HG03457 (cell line): ENCODE data around the gene ATG2B.
"Not testable (repeated sequence)": the region's sequence is repeated elsewhere in the genome, so short reads cannot be mapped to it uniquely, and the experiment has no call there.

Experiments used
- ATAC-seq: cut with Tn5 transposase; IDR thresholded peaks from one replicate; pipeline ENCODE4 v1.9.1; 2021; ENCODE audit warnings: moderate number of reproducible peaks; ENCODE audit not compliant: unreplicated experiment

ATG2B gene

GRCh38 chr14:96373538-96373937 lies 10.4 kb upstream of the ATG2B start:
- no peak for ATAC-seq

DNA sequence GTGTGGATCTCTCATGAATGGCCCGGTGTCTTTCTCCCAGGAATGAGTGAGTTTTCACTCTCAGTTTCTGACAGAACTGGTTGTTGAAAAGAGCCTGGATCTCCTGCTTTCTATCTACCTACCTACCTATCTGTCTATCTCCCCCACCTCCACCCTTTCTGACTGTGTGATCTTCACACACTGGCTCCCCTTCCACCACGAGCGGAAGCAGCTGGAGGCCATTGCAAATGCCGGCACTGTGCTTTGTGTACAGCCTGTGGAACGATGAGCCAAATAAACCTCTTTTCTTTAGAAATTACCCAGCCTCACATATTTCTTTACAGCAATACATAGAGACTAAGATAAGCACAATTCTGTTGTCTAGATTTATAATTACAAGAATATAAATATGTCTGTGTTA lies 7.4 kb upstream of the ATG2B start:
- no peak for ATAC-seq

- no peak for ATAC-seq
Measured at GRCh38 chr14:96368534-96368933, 5.4 kb upstream of the ATG2B start.

- ATAC-seq = no peak
Measured at GRCh38 chr14:96364962-96365361, 1.8 kb upstream of the ATG2B start.

DNA sequence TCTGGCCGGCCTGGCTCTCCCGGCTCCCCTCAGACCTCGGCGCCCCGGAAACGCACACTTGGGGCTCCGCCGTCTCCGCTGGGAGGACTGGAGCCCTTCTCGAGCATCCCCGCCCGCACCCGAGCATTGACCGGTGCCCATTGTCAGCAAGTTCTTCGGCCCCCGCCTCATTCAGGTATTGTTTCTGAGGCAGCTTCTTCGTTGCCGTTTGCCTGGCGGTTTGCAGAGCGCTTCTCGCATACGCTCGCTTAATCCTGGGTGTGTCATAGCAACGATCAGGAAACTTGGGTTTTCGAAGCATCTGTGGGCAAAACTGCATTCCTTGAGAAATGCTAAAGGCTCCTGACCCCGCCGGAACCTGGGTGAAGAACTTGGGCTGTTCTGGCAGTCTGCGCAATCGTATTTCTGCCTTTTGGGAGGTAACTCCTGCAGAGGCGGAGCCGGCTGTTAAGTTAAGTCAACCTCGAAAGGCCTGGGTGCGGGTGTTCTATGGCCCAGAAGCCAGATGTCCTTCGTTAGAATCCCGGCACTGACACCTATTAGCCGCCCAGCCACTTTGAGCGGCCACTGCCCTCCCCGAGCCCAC lies 703 bp upstream of the ATG2B start:
- peak; percentile 22 for ATAC-seq

GRCh38 chr14:96362071-96362964 lies 823 bp downstream of the ATG2B start:
- ATAC-seq = no peak

DNA sequence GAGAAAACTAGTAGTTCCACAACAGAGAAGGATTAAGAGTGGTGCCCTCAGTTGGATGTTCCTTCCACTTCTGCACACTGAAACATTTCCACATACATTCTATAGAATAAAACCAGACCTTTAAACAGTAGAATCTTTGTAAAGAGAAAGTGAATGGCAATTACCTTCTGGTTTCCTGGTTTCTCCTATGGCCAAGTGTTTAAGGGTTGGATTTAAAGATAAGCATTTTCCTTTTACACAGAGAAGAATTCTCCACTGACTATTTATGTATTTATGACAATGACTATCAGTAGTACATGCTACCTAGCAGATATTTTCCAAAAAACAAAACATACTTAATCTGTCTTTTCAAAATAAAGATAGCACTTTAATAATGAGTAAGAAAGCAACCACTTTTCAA lies 3.2 kb downstream of the ATG2B start:
- no peak for ATAC-seq

GRCh38 chr14:96357216-96357615 lies 5.9 kb downstream of the ATG2B start:
- ATAC-seq = no peak

DNA sequence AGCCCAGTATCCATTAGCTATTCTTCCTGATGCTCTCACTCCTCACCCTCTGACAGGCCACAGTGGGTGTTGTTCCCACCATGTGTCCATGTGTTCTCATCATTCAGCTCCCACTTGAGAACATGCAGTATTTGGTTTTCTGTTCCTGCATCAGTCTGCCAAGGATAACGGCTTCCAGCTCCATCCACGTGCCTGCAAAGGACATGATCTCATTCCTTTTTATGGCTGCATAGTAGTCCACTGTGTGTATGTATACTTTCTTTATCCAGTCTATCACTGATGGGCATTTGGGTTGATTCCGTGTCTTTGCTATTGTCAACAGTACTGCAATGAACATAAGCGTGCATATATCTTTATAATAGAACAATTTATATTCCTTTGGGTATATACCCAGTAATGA lies 8.9 kb downstream of the ATG2B start:
- ATAC-seq = no peak

- ATAC-seq = no peak
Measured at GRCh38 chr14:96352708-96353107, 10.4 kb downstream of the ATG2B start.

DNA sequence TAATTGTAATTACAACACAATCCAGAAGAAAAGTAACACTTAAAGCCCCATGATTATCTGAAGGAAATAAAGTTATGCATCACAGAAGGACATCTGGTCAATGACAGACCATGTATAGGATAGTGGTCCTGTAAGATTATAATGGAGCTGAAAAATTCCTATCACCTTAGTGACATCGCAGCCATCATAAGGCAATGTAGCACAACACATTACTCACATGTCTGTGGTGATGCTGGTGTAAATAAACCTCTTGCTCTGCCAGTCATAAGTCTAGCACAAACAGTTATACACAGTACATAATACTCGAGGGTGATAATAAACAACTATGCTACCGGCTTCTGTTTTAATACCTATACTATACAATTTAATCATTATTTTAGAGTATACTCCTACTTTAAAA lies 11.2 kb downstream of the ATG2B start:
- ATAC-seq = no peak

DNA sequence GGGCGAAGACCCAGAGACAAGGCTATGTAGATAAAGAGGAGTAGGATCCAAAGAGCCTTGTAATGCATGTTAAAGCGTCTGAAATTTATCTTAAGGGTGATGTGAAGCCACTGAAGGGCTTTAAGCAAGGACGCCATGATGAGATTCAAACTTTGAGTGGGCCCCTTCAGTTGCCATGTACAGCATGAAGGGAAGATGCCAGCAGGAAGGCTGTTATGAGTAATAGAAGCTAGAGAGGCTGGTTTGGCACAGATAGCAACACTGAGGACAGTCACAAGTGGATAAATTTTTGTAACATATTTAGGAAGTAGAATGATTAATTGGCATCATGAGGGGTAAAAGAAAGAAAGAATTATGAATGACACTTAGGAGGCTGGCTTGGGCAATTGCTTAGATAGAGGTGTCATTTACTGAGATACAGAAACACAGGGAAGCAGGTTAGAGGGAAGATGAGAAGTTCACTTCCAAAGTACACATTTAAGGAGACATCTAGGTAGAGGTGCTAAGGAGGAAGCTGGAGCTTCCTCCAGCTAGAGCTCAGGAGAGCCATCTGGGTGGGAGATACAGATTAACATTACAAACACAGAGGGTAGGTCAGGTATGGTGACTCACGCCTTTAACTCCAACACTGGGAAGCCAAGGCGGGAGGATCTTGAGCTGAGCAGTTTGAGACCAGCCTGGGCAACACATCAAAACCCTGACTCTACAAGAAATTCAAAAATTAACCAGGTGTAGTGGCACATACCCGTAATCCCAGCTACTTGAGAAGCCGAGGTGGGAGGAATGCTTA lies 13.7 kb downstream of the ATG2B start:
- ATAC-seq = no peak

GRCh38 chr14:96347957-96348356 lies 15.2 kb downstream of the ATG2B start:
- ATAC-seq = not testable (repeated sequence)

- no peak for ATAC-seq
Measured at GRCh38 chr14:96345669-96346068, 17.5 kb downstream of the ATG2B start.

- no peak for ATAC-seq
Measured at GRCh38 chr14:96341323-96341722, 21.8 kb downstream of the ATG2B start.

DNA sequence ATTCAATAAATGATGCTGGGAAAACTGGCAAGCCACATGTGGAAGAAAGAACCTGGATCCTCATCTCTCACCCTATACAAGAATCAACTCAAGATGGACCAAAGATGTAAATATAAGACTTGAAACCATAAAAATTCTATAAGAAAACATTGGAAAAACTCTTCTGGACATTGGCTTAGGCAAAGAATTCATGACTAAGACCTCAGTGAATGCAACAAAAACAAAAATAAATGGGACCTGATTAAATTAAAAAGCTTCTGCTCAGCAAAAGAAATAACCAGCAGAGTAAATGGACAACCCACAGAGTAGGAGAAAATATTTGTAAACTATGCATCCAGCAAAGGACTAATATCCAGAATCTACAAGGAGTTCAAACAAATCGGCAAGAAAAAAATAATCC lies 24.6 kb downstream of the ATG2B start:
- no peak for ATAC-seq

GRCh38 chr14:96324219-96324618 lies 38.9 kb downstream of the ATG2B start:
- ATAC-seq = no peak

GRCh38 chr14:96320605-96321004 lies 42.5 kb downstream of the ATG2B start:
- no peak for ATAC-seq

GRCh38 chr14:96318836-96319235 lies 44.3 kb downstream of the ATG2B start:
- ATAC-seq = no peak

- ATAC-seq = no peak
Measured at GRCh38 chr14:96316087-96316486, 47.1 kb downstream of the ATG2B start.

DNA sequence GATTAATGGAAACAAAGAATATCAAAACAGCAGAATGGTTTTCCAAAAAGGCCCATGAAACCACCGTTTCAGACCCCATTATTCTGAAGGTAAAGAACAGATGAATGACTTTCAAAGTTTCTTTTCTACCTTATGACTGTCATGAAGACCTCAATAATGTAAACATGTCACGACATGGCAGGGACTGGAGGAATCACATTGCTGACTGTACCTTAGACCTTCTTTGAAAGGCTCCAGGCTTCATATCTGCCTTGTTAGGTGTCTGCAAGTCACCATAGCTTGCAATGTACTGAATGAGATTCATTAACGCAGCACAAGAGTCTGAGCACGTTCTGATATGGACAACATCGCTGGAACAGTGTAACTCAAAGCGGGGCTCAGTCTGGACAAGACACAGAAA lies 52.2 kb downstream of the ATG2B start:
- no peak for ATAC-seq

DNA sequence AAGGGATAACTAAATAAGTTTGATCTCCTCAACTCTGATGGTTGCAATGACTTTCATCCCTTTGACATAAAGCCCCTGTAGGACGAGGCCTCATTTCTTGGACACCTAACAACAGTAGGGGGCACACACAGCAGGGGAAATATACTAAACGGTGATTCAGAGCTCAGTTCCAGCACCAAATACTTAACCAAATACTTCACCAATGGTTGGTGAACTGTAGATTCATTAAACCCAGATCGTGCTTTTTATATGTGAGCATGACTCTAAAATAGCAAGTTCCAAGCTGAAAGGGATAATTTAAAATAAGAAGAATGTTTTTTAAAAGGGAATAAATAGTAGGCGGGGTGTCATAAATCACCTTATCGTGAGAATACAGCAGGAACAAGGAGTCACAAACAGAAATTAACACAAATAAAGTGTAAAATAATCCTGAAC lies 53.2 kb downstream of the ATG2B start:
- no peak for ATAC-seq
